H1 (cell line): ENCODE measurements around the gene EXD3. TPM values are rescaled to one million over a fixed set of nuclear protein-coding genes. Genes with fewer than 3 reads are reported as not detected.

Experiments
- CTCF ChIA-PET: fragments of 300-600 bp; sonication (Branson Sonifier 250); formaldehyde crosslinking; loops from one replicate; lab custom pipeline; 2021; ENCODE audit not compliant: partially characterized antibody; lab: Charles Lee
- POLR2A ChIA-PET: fragments of 300-600 bp; sonication (Branson Sonifier 250); formaldehyde crosslinking; loops from one replicate; lab custom pipeline; 2021; ENCODE audit warnings: inconsistent platforms; ENCODE audit not compliant: partially characterized antibody; lab: Charles Lee
- DNase-seq, 2 experiments: peaks; one replicate each; pipeline versions ENCODE4 v3.0.0 to v3.0.0-alpha.2; 2010 to 2022; ENCODE audit warnings: low spot score in 2 of 2, low read depth in 1 of 2, mixed read lengths in 1 of 2
- FAIRE-seq: peaks from 2 replicates; lab custom pipeline; 2011; peaks lifted over from hg19 to GRCh38; lab: Jason Lieb, UNC
- H2AFZ ChIP-seq: 2 replicates; pipeline ENCODE4 v1.8.1; 2012; ENCODE audit warnings: low read length, inconsistent platforms
- H2AK5ac ChIP-seq: 2 replicates; pipeline ENCODE4 v1.6.1; 2013; ENCODE audit warnings: low read depth, low read length
- H2BK120ac ChIP-seq: replicated peaks from 2 replicates; pipeline ENCODE3; 2013; ENCODE audit warnings: low read depth, low read length, inconsistent platforms
- H2BK12ac ChIP-seq: 2 replicates; pipeline ENCODE4 v1.6.1; 2013; ENCODE audit warnings: low read depth, low read length
- H2BK15ac ChIP-seq: 2 replicates; pipeline ENCODE4 v1.6.1; 2013; ENCODE audit warnings: low read length
- H2BK20ac ChIP-seq: 2 replicates; pipeline ENCODE4 v1.6.1; 2013; ENCODE audit warnings: low read length
- H2BK5ac ChIP-seq: 2 replicates; pipeline ENCODE4 v1.6.1; 2013; ENCODE audit warnings: low read depth, low read length
- H3K14ac ChIP-seq: 2 replicates; pipeline ENCODE4 v1.6.1; 2013; ENCODE audit warnings: inconsistent platforms; ENCODE audit not compliant: insufficient read length
- H3K18ac ChIP-seq: 2 replicates; pipeline ENCODE4 v1.6.1; 2013; ENCODE audit warnings: low read length; ENCODE audit errors: extremely low read depth
- H3K23ac ChIP-seq: 2 replicates; pipeline ENCODE4 v1.6.1; 2013; ENCODE audit warnings: inconsistent platforms; ENCODE audit not compliant: insufficient read length
- H3K23me2 ChIP-seq: 2 replicates; pipeline ENCODE4 v1.6.1; 2013; ENCODE audit warnings: low read depth, low read length
- H3K27ac ChIP-seq: 2 replicates; pipeline ENCODE4 v1.6.1; 2011; ENCODE audit warnings: low read depth, low read length, inconsistent platforms
- H3K27me3 ChIP-seq, 4 experiments: replicated peaks in 1 of 4; 1 replicate in 1 of 4; 2 replicates in 3 of 4; pipeline versions ENCODE4 v1.6.1 to v1.8.1; 2011 to 2013; ENCODE audit warnings: low read length in 3 of 4, mild to moderate bottlenecking in 3 of 4, inconsistent platforms in 2 of 4, mixed read lengths in 2 of 4, moderate library complexity in 1 of 4; ENCODE audit not compliant: control insufficient read depth in 3 of 4, insufficient read depth in 3 of 4; ENCODE audit errors: extremely low read depth in 1 of 4
- H3K36me3 ChIP-seq, 4 experiments: 2 replicates each; pipeline versions ENCODE4 v1.6.1 to v1.8.1; 2011 to 2013; ENCODE audit warnings: mild to moderate bottlenecking in 4 of 4, low read length in 3 of 4, moderate library complexity in 2 of 4, control low read depth in 1 of 4, inconsistent platforms in 1 of 4; ENCODE audit not compliant: insufficient read depth in 4 of 4, control insufficient read depth in 2 of 4
- H3K4ac ChIP-seq: replicated peaks from 2 replicates; pipeline ENCODE3; 2013; ENCODE audit warnings: low read length, low read depth, mixed read lengths, inconsistent platforms; ENCODE audit not compliant: insufficient read length
- H3K4me1 ChIP-seq, 4 experiments: replicated peaks in 1 of 4; 1 replicate in 1 of 4; 2 replicates in 3 of 4; pipeline versions ENCODE4 v1.6.1 to v1.8.1; 2011 to 2013; ENCODE audit warnings: low read length in 3 of 4, inconsistent platforms in 2 of 4, mixed read lengths in 1 of 4; ENCODE audit not compliant: insufficient read depth in 4 of 4, control insufficient read depth in 3 of 4
- H3K4me2 ChIP-seq, 2 experiments: 2 replicates each; pipeline versions ENCODE4 v1.6.1 to v1.8.1; 2011 to 2013; ENCODE audit warnings: low read depth in 2 of 2, low read length in 2 of 2, control low read depth in 1 of 2, inconsistent platforms in 1 of 2, mild to moderate bottlenecking in 1 of 2; ENCODE audit not compliant: insufficient read depth in 1 of 2
- H3K4me3 ChIP-seq, 4 experiments: fragments of 200-600, 300-600 bp in 1 of 4; sonication (generic), shearing (Covaris generic), sonication (Bioruptor Twin) in 1 of 4; 2 replicates each; pipeline versions ENCODE4 v1.5.1 to v1.8.1; 2011 to 2016; ENCODE audit warnings: low read length in 4 of 4, low read depth in 3 of 4, control low read depth in 2 of 4, inconsistent platforms in 2 of 4, mild to moderate bottlenecking in 2 of 4, mixed read lengths in 1 of 4, moderate library complexity in 1 of 4; ENCODE audit not compliant: insufficient read depth in 2 of 4; ENCODE audit errors: extremely low read depth in 1 of 4
- H3K56ac ChIP-seq: replicated peaks from 2 replicates; pipeline ENCODE3; 2013; ENCODE audit warnings: low read depth, mild to moderate bottlenecking, mixed read lengths, low read length, inconsistent platforms; ENCODE audit not compliant: insufficient read length
- H3K79me1 ChIP-seq: 2 replicates; pipeline ENCODE4 v1.6.1; 2013; ENCODE audit warnings: low read depth, low read length, control low read depth
- H3K79me2 ChIP-seq, 2 experiments: 2 replicates each; pipeline versions ENCODE4 v1.6.1 to v1.8.1; 2012 to 2013; ENCODE audit warnings: low read length in 2 of 2, mild to moderate bottlenecking in 2 of 2, inconsistent platforms in 1 of 2; ENCODE audit not compliant: insufficient read depth in 2 of 2, control insufficient read depth in 1 of 2
- H3K9ac ChIP-seq, 4 experiments: replicated peaks in 1 of 4; 1 replicate in 1 of 4; 2 replicates in 3 of 4; pipeline versions ENCODE4 v1.6.1 to v1.8.1; 2011 to 2013; ENCODE audit warnings: low read depth in 3 of 4, low read length in 3 of 4, control low read depth in 2 of 4, mild to moderate bottlenecking in 2 of 4, moderate library complexity in 2 of 4, inconsistent platforms in 1 of 4; ENCODE audit errors: extremely low read depth in 1 of 4
- H3K9me3 ChIP-seq, 2 experiments: 2 replicates each; pipeline versions ENCODE4 v1.6.1 to v1.8.1; 2012 to 2013; ENCODE audit warnings: mild to moderate bottlenecking in 2 of 2, moderate library complexity in 2 of 2, control low read depth in 1 of 2, inconsistent platforms in 1 of 2, low read depth in 1 of 2, low read length in 1 of 2, mixed read lengths in 1 of 2; ENCODE audit not compliant: insufficient read depth in 2 of 2
- H4K20me1 ChIP-seq, 2 experiments: replicated peaks in 1 of 2; 2 replicates each; pipeline versions ENCODE3 to v1.8.1; 2011 to 2013; ENCODE audit warnings: inconsistent platforms in 2 of 2, low read length in 2 of 2, mild to moderate bottlenecking in 1 of 2; ENCODE audit not compliant: insufficient read depth in 2 of 2, control insufficient read depth in 1 of 2
- H4K5ac ChIP-seq: 2 replicates; pipeline ENCODE4 v1.6.1; 2013; ENCODE audit warnings: low read length, low read depth, mixed read lengths, inconsistent platforms; ENCODE audit not compliant: insufficient read length
- H4K8ac ChIP-seq: 2 replicates; pipeline ENCODE4 v1.8.0; 2013; ENCODE audit warnings: mild to moderate bottlenecking, moderate library complexity, low read length, inconsistent platforms; ENCODE audit not compliant: insufficient read depth; ENCODE audit errors: extremely low read depth
- H4K91ac ChIP-seq: replicated peaks from 2 replicates; pipeline ENCODE3; 2013; ENCODE audit warnings: low read length, mixed read lengths, inconsistent platforms; ENCODE audit not compliant: insufficient read length
- HDAC6 ChIP-seq: IDR thresholded peaks from one replicate; pipeline ENCODE4 v1.7.1; 2012; ENCODE audit warnings: low read depth, mild to moderate bottlenecking, inconsistent platforms, low read length, moderate library complexity
- RXRA ChIP-seq: IDR thresholded peaks from 2 replicates; pipeline ENCODE4 v1.6.1; 2011; ENCODE audit warnings: low read depth, mild to moderate bottlenecking, low read length, moderate library complexity; ENCODE audit not compliant: insufficient read depth
- SP4 ChIP-seq: IDR thresholded peaks from 2 replicates; pipeline ENCODE4 v1.6.1; 2012; ENCODE audit warnings: low read length, inconsistent platforms
- USF2 ChIP-seq: IDR thresholded peaks from 2 replicates; pipeline ENCODE4 v1.6.1; 2011; ENCODE audit warnings: low read length, improper control_type of control experiment
- WGBS, 2 experiments: shearing (Covaris generic) in 1 of 2; methylation state at CpG; one replicate each; pipeline versions ENCODE4 v1.1.6 to v1.1.7; 2013 to 2015; ENCODE audit warnings: low lambda C conversion rate in 2 of 2, mixed read lengths in 2 of 2, inconsistent platforms in 1 of 2, low coverage in 1 of 2, missing lambda C conversion rate in 1 of 2; ENCODE audit not compliant: insufficient replicate concordance in 2 of 2, insufficient coverage in 1 of 2, insufficient read length in 1 of 2; ENCODE audit errors: extremely low coverage in 1 of 2, missing lambda C conversion rate in 1 of 2; 5-methylcytosine and 5-hydroxymethylcytosine counted together
- polyA plus RNA-seq, 7 experiments: library from polyadenylated mRNA; depleted of rRNA in 3 of 7; stranded (reverse) in 5 of 7; unstranded in 2 of 7; fragments of >200 nt in 5 of 7; fragments of 200-250 nt in 2 of 7; gene quantifications; 1 replicate in 5 of 7; 2 replicates in 1 of 7; 4 replicates in 1 of 7; pipeline versions ENCODE4 v1.2.1 to v1.2.3, GENCODE V29; 2011 to 2013; ENCODE audit warnings: missing spikeins in 2 of 7, mixed read lengths in 2 of 7
- total RNA-seq: library from RNA; stranded (reverse); fragmentation: NEBNext Ultra II Directional; extraction: Animal tissue kit (Norgen Biotek cat#: 25700); gene quantifications from 2 replicates; pipeline ENCODE4 v1.2.1, GENCODE V29; 2021

Gene EXD3
- total and polyA plus RNA-seq, 2 of the 8 experiments (the other 6 are each of a cell fraction or from before 2014, with no cell fraction given), result 7.2 to 9.4 TPM

- Histone ChIP-seq H2BK5ac (no peak overlapping the region), H3K27ac (no peak overlapping the region), H3K23me2 (no peaks in the 10 kb centered on the region), H4K5ac (no peak overlapping the region), H3K27me3 (no peaks in the 10 kb centered on the region), H2AFZ (no peak overlapping the region), H3K56ac (no peak overlapping the region), H4K8ac (no peak overlapping the region), H3K9me3 (peaks cover 29 to 80% of the 10 kb centered on the region in 2 experiments), H3K18ac (no peak overlapping the region), H3K4ac (no peak overlapping the region), H3K79me2 (no peaks in the 10 kb centered on the region), H4K20me1 (no peaks in the 10 kb centered on the region), H3K4me3 (no peak overlapping the region), H3K4me2 (no peak overlapping the region), H3K36me3 (no peaks in the 10 kb centered on the region), H3K4me1 (no peaks in the 10 kb centered on the region), H2AK5ac (no peak overlapping the region), H3K14ac (no peak overlapping the region), H2BK12ac (no peak overlapping the region), H2BK20ac (no peak overlapping the region), H2BK15ac (no peak overlapping the region), H2BK120ac (no peak overlapping the region), H3K23ac (no peak overlapping the region), H3K79me1 (no peaks in the 10 kb centered on the region), H4K91ac (no peak overlapping the region), H3K9ac (no peak overlapping the region)
- DNase-seq (no peak), FAIRE-seq (no peak)
- 80% methylated on average over 20 of the region's 27 CpGs; no CpG with 5 or more reads in 1 of the 2 experiments for WGBS, 2 experiments
- CTCF ChIA-PET, result no interaction called here
- POLR2A ChIA-PET, result no interaction called here
- TF ChIP-seq HDAC6 (no peak), SP4 (no peak), RXRA (no peak), USF2 (no peak)
Observed at GRCh38 chr9:137349471-137350033, 73.4 kb downstream of the EXD3 start.
